Measurements from ENCODE around the gene SIM2.

Gene SIM2

GRCh38 chr21:36798491-36798890 is 99.6 kb downstream of the SIM2 start:
- in situ Hi-C loops (cut with MboI; ENCODE audit: low pct_unique_long_range_greater_than_20kb, low sequenced_read_pairs, unreplicated experiment): no loop called here

More at GRCh38 chr21:36798491-36798890, 99.6 kb downstream of the SIM2 start:
- no peak for DNase-seq (ENCODE audit: low spot score)
- no peak for TF ChIP-seq CTCF (IDR thresholded peaks at IDR 0.05; ENCODE audit: extremely low read depth, insufficient read depth, missing control alignments)
